Activated CD4-positive, CD25-positive, alpha-beta regulatory T cell treated with anti-CD3 and anti-CD28 coated beads, Interleukin-2, amount 50 U/mL, for 72 hours (primary cell): ENCODE measurements around the gene TBL1Y.
"Not testable (repeated sequence)": the region's sequence is repeated elsewhere in the genome, so short reads cannot be mapped to it uniquely, and the experiment has no call there.

Source experiments
- DNase-seq: peaks from one replicate; pipeline ENCODE4 v3.0.0; 2021

Gene TBL1Y

GRCh38 chrY:6974971-6975370, 64.5 kb downstream of the TBL1Y start:
- DNase-seq: no peak

- DNase-seq: no peak
These were observed 67.3 kb downstream of the TBL1Y start for GRCh38 chrY:6977783-6978182.

GRCh38 chrY:6983221-6983620, 72.7 kb downstream of the TBL1Y start:
- no peak for DNase-seq

- DNase-seq: no peak
These were observed 77.3 kb downstream of the TBL1Y start for GRCh38 chrY:6987811-6988210.

GRCh38 chrY:6989886-6990620, 79.6 kb downstream of the TBL1Y start:
- no peak for DNase-seq

- no peak for DNase-seq
These were observed 81.5 kb downstream of the TBL1Y start for GRCh38 chrY:6992041-6992440.

- no peak for DNase-seq
These were observed 85.5 kb downstream of the TBL1Y start for GRCh38 chrY:6995987-6996386.

- DNase-seq: no peak
These were observed 87.1 kb downstream of the TBL1Y start for GRCh38 chrY:6997503-6998066.

GRCh38 chrY:6999905-7000304, 89.4 kb downstream of the TBL1Y start:
- no peak for DNase-seq

- DNase-seq: no peak
These were observed 92.1 kb downstream of the TBL1Y start for GRCh38 chrY:7002581-7002980.

- no peak for DNase-seq
These were observed 97.4 kb downstream of the TBL1Y start for GRCh38 chrY:7007911-7008310.

- DNase-seq: no peak
These were observed 98.3 kb downstream of the TBL1Y start for GRCh38 chrY:7008578-7009355.

- DNase-seq: no peak
These were observed 102.6 kb downstream of the TBL1Y start for GRCh38 chrY:7013051-7013450.

- no peak for DNase-seq
These were observed 106.0 kb downstream of the TBL1Y start for GRCh38 chrY:7016521-7016920.

GRCh38 chrY:7017244-7018080, 107.0 kb downstream of the TBL1Y start:
- no peak for DNase-seq

- no peak for DNase-seq
These were observed 128.5 kb downstream of the TBL1Y start for GRCh38 chrY:7039037-7039436.

- no peak for DNase-seq
These were observed 130.2 kb downstream of the TBL1Y start for GRCh38 chrY:7040662-7041061.

- no peak for DNase-seq
These were observed 131.5 kb downstream of the TBL1Y start for GRCh38 chrY:7041983-7042382.

- DNase-seq: not testable (repeated sequence)
These were observed 142.0 kb downstream of the TBL1Y start for GRCh38 chrY:7052461-7052860.

- DNase-seq: no peak
These were observed 146.4 kb downstream of the TBL1Y start for GRCh38 chrY:7056886-7057285.

GRCh38 chrY:7078725-7079124, 168.2 kb downstream of the TBL1Y start:
- DNase-seq: no peak

GRCh38 chrY:7080548-7080947, 170.1 kb downstream of the TBL1Y start:
- not testable (repeated sequence) for DNase-seq

- no peak for DNase-seq
These were observed 175.1 kb downstream of the TBL1Y start for GRCh38 chrY:7085606-7086005.
